ENCODE data around the gene ROR1. TPM values are rescaled to one million over a fixed set of nuclear protein-coding genes. Genes with fewer than 3 reads are reported as not detected.

Gene ROR1
- total and polyA plus RNA-seq, 4 donors = 4.0 to 30.9 (median 11.4) TPM

- H3K9me3 ChIP-seq (ENCODE audit: control insufficient read depth, low read length) = no peaks in the 10 kb centered on the region
- no peak overlapping the region for H3K27ac ChIP-seq (ENCODE audit: low read depth in 1 of 2, low read length in 2 of 2)
- H3K4me1 ChIP-seq (ENCODE audit: control insufficient read depth in 1 of 2, insufficient read depth in 2 of 2, low read length in 2 of 2) = peaks cover 6 to 26% of the 10 kb centered on the region in 2 donors
- 52 to 77% methylated on average over 1 of the region's 1 CpG for WGBS, 2 donors
- DNase-seq (no peak), ATAC-seq (ENCODE audit: low FRiP score) (no peak)
- no peaks in the 10 kb centered on the region for H3K36me3 ChIP-seq (ENCODE audit: control insufficient read depth in 1 of 2, insufficient read depth in 2 of 2, low read length in 1 of 2)
- intact Hi-C loops (cut with DNase I) = loop anchor here in 1 of 2 donors (5.0 kb wide), 2 partner anchors 36 to 79 kb away; no protein-coding TSS in a partner anchor
- H3K27me3 ChIP-seq (ENCODE audit: control insufficient read depth in 1 of 2, insufficient read depth in 2 of 2, low read length in 1 of 2) = no peaks in the 10 kb centered on the region
- H3K4me3 ChIP-seq (ENCODE audit: low read length in 2 of 2) = no peak overlapping the region
Measured at GRCh38 chr1:63880958-63881576, 107.2 kb downstream of the ROR1 start.

- ATAC-seq (ENCODE audit: low FRiP score) (peak; percentile 28), DNase-seq (no peak)
- H3K27ac ChIP-seq (ENCODE audit: low read depth in 1 of 2, low read length in 2 of 2) = no peak overlapping the region
- H3K36me3 ChIP-seq (ENCODE audit: control insufficient read depth in 1 of 2, insufficient read depth in 2 of 2, low read length in 1 of 2) = no peaks in the 10 kb centered on the region
- H3K27me3 ChIP-seq (ENCODE audit: control insufficient read depth in 1 of 2, insufficient read depth in 2 of 2, low read length in 1 of 2) = no peaks in the 10 kb centered on the region
- 55 to 62% methylated on average over 4 of the region's 4 CpGs for WGBS, 2 donors
- intact Hi-C loops (cut with DNase I) = loop anchor here in 1 of 2 donors (5.0 kb wide), 2 partner anchors 35 to 80 kb away; no protein-coding TSS in a partner anchor
- no peak overlapping the region for H3K4me3 ChIP-seq (ENCODE audit: low read length in 2 of 2)
- H3K4me1 ChIP-seq (ENCODE audit: control insufficient read depth in 1 of 2, insufficient read depth in 2 of 2, low read length in 2 of 2) = peaks cover 6 to 20% of the 10 kb centered on the region in 2 donors
- H3K9me3 ChIP-seq (ENCODE audit: control insufficient read depth, low read length) = no peaks in the 10 kb centered on the region
Measured at GRCh38 chr1:63882048-63882704, 108.4 kb downstream of the ROR1 start.

- ATAC-seq (ENCODE audit: low FRiP score) = no peak
- intact Hi-C loops (cut with DNase I) = loop anchor here in 1 of 2 donors (5.0 kb wide), 2 partner anchors 34 to 81 kb away; no protein-coding TSS in a partner anchor
- peaks cover 6 to 20% of the 10 kb centered on the region in 2 donors for H3K4me1 ChIP-seq (ENCODE audit: control insufficient read depth in 1 of 2, insufficient read depth in 2 of 2, low read length in 2 of 2)
Measured at GRCh38 chr1:63883494-63884235, 109.8 kb downstream of the ROR1 start.

GRCh38 chr1:63884486-63884885 is 110.7 kb downstream of the ROR1 start:
- 56 to 59% methylated on average over 2 of the region's 2 CpGs for WGBS, 2 donors
- DNase-seq (no peak), ATAC-seq (ENCODE audit: low FRiP score) (no peak)
- Histone ChIP-seq H3K4me1 (ENCODE audit: control insufficient read depth in 1 of 2, insufficient read depth in 2 of 2, low read length in 2 of 2) (peaks cover 6 to 15% of the 10 kb centered on the region in 2 donors), H3K4me3 (ENCODE audit: low read length in 2 of 2) (no peak overlapping the region), H3K9me3 (ENCODE audit: control insufficient read depth, low read length) (no peaks in the 10 kb centered on the region), H3K36me3 (ENCODE audit: control insufficient read depth in 1 of 2, insufficient read depth in 2 of 2, low read length in 1 of 2) (no peaks in the 10 kb centered on the region), H3K27ac (ENCODE audit: low read depth in 1 of 2, low read length in 2 of 2) (no peak overlapping the region), H3K27me3 (ENCODE audit: control insufficient read depth in 1 of 2, insufficient read depth in 2 of 2, low read length in 1 of 2) (no peaks in the 10 kb centered on the region)
- intact Hi-C loops (cut with DNase I) = loop anchor here in 1 of 2 donors (5.0 kb wide), 2 partner anchors 33 to 82 kb away; no protein-coding TSS in a partner anchor

More at GRCh38 chr1:63883494-63884235, 109.8 kb downstream of the ROR1 start:
- no peaks in the 10 kb centered on the region for H3K36me3 ChIP-seq (ENCODE audit: control insufficient read depth in 1 of 2, insufficient read depth in 2 of 2, low read length in 1 of 2)
- H3K4me3 ChIP-seq (ENCODE audit: low read length in 2 of 2) = no peak overlapping the region
- H3K27me3 ChIP-seq (ENCODE audit: control insufficient read depth in 1 of 2, insufficient read depth in 2 of 2, low read length in 1 of 2) = no peaks in the 10 kb centered on the region
- no peak overlapping the region for H3K27ac ChIP-seq (ENCODE audit: low read depth in 1 of 2, low read length in 2 of 2)
- H3K9me3 ChIP-seq (ENCODE audit: control insufficient read depth, low read length) = no peaks in the 10 kb centered on the region
- peak in 1 of 2 donors; percentile 50 for DNase-seq
- 45 to 55% methylated on average over 6 of the region's 6 CpGs for WGBS, 2 donors

- Histone ChIP-seq H3K27ac (ENCODE audit: low read depth in 1 of 2, low read length in 2 of 2) (no peak overlapping the region), H3K36me3 (ENCODE audit: control insufficient read depth in 1 of 2, insufficient read depth in 2 of 2, low read length in 1 of 2) (no peaks in the 10 kb centered on the region), H3K27me3 (ENCODE audit: control insufficient read depth in 1 of 2, insufficient read depth in 2 of 2, low read length in 1 of 2) (no peaks in the 10 kb centered on the region), H3K4me1 (ENCODE audit: control insufficient read depth in 1 of 2, insufficient read depth in 2 of 2, low read length in 2 of 2) (peaks cover 6 to 7% of the 10 kb centered on the region in 2 donors), H3K4me3 (ENCODE audit: low read length in 2 of 2) (no peak overlapping the region), H3K9me3 (ENCODE audit: control insufficient read depth, low read length) (no peaks in the 10 kb centered on the region)
- 88 to 90% methylated on average over 10 of the region's 10 CpGs for WGBS, 2 donors
- DNase-seq (no peak), ATAC-seq (ENCODE audit: low FRiP score) (no peak)
- intact Hi-C loops (cut with DNase I) = no loop called here
Measured at GRCh38 chr1:63885899-63886298, 112.1 kb downstream of the ROR1 start.

- Histone ChIP-seq H3K27me3 (ENCODE audit: control insufficient read depth in 1 of 2, insufficient read depth in 2 of 2, low read length in 1 of 2) (no peaks in the 10 kb centered on the region), H3K36me3 (ENCODE audit: control insufficient read depth in 1 of 2, insufficient read depth in 2 of 2, low read length in 1 of 2) (no peaks in the 10 kb centered on the region), H3K27ac (ENCODE audit: low read depth in 1 of 2, low read length in 2 of 2) (no peak overlapping the region), H3K9me3 (ENCODE audit: control insufficient read depth, low read length) (no peaks in the 10 kb centered on the region), H3K4me3 (ENCODE audit: low read length in 2 of 2) (no peak overlapping the region), H3K4me1 (ENCODE audit: control insufficient read depth in 1 of 2, insufficient read depth in 2 of 2, low read length in 2 of 2) (peaks cover 3 to 6% of the 10 kb centered on the region in 2 donors)
- DNase-seq = no peak
- 28 to 32% methylated on average over 3 of the region's 3 CpGs for WGBS, 2 donors
- ATAC-seq (ENCODE audit: low FRiP score) = no peak
- intact Hi-C loops (cut with DNase I) = no loop called here
Measured at GRCh38 chr1:63886340-63886739, 112.5 kb downstream of the ROR1 start.

- ATAC-seq (ENCODE audit: low FRiP score) (no peak), DNase-seq (no peak)
- no peaks in the 10 kb centered on the region for H3K27me3 ChIP-seq (ENCODE audit: control insufficient read depth in 1 of 2, insufficient read depth in 2 of 2, low read length in 1 of 2)
- no peaks in the 10 kb centered on the region for H3K36me3 ChIP-seq (ENCODE audit: control insufficient read depth in 1 of 2, insufficient read depth in 2 of 2, low read length in 1 of 2)
- H3K9me3 ChIP-seq (ENCODE audit: control insufficient read depth, low read length) = no peaks in the 10 kb centered on the region
- no peak overlapping the region for H3K4me3 ChIP-seq (ENCODE audit: low read length in 2 of 2)
- peaks cover 0 to 7% of the 10 kb centered on the region in 2 donors for H3K4me1 ChIP-seq (ENCODE audit: control insufficient read depth in 1 of 2, insufficient read depth in 2 of 2, low read length in 2 of 2)
- H3K27ac ChIP-seq (ENCODE audit: low read depth in 1 of 2, low read length in 2 of 2) = no peak overlapping the region
- WGBS, 2 donors = 92 to 94% methylated on average over 2 of the region's 2 CpGs
- intact Hi-C loops (cut with DNase I) = no loop called here
Measured at GRCh38 chr1:63887809-63888208, 114.0 kb downstream of the ROR1 start.

- Histone ChIP-seq H3K4me3 (ENCODE audit: low read length in 2 of 2) (no peak overlapping the region), H3K4me1 (ENCODE audit: control insufficient read depth in 1 of 2, insufficient read depth in 2 of 2, low read length in 2 of 2) (peaks cover 2 to 6% of the 10 kb centered on the region in 2 donors), H3K36me3 (ENCODE audit: control insufficient read depth in 1 of 2, insufficient read depth in 2 of 2, low read length in 1 of 2) (no peaks in the 10 kb centered on the region), H3K27ac (ENCODE audit: low read depth in 1 of 2, low read length in 2 of 2) (no peak overlapping the region), H3K27me3 (ENCODE audit: control insufficient read depth in 1 of 2, insufficient read depth in 2 of 2, low read length in 1 of 2) (no peaks in the 10 kb centered on the region), H3K9me3 (ENCODE audit: control insufficient read depth, low read length) (no peaks in the 10 kb centered on the region)
- 94 to 97% methylated on average over 1 of the region's 1 CpG for WGBS, 2 donors
- intact Hi-C loops (cut with DNase I) = no loop called here
- ATAC-seq (ENCODE audit: low FRiP score) (no peak), DNase-seq (no peak)
Measured at GRCh38 chr1:63888984-63889383, 115.2 kb downstream of the ROR1 start.
